ENCODE measurements around the gene DOCK9. TPM values are rescaled to one million over a fixed set of nuclear protein-coding genes. Genes with fewer than 3 reads are reported as not detected.

Gene DOCK9
- total RNA-seq, 1 donor, result 44.5 TPM

- TF ChIP-seq CTCF (IDR thresholded peaks at IDR 0.05; ENCODE audit: extremely low read depth, low read depth, low read length), result no peak
- no peak overlapping the region for H3K4me2 ChIP-seq (ENCODE audit: insufficient read depth, low read length)
- no peaks in the 10 kb centered on the region for H3K36me3 ChIP-seq (ENCODE audit: insufficient read depth, low read length)
- H3K27ac ChIP-seq (ENCODE audit: low read depth, low read length), result no peak overlapping the region
- no peaks in the 10 kb centered on the region for H3K9me3 ChIP-seq (ENCODE audit: low read depth, low read length)
- H3K79me2 ChIP-seq (ENCODE audit: insufficient read depth, low read length), result no peaks in the 10 kb centered on the region
- H3K4me3 ChIP-seq (ENCODE audit: insufficient read depth, low read length), result no peak overlapping the region
- no peak overlapping the region for H2AFZ ChIP-seq (ENCODE audit: low read length)
- H4K20me1 ChIP-seq (ENCODE audit: insufficient read depth, low read length), result no peaks in the 10 kb centered on the region
- no peaks in the 10 kb centered on the region for H3K27me3 ChIP-seq (ENCODE audit: insufficient read depth, low read length)
- peaks cover 10% of the 10 kb centered on the region for H3K4me1 ChIP-seq (ENCODE audit: insufficient read depth, low read length)
- no peak for DNase-seq (ENCODE audit: insufficient read length, low spot score, missing footprints)
Observed at GRCh38 chr13:98800078-98800477, 177.8 kb downstream of the DOCK9 start.

- H3K36me3 ChIP-seq (ENCODE audit: insufficient read depth, low read length), result no peaks in the 10 kb centered on the region
- H3K79me2 ChIP-seq (ENCODE audit: insufficient read depth, low read length), result no peaks in the 10 kb centered on the region
- no peaks in the 10 kb centered on the region for H4K20me1 ChIP-seq (ENCODE audit: insufficient read depth, low read length)
- H3K4me3 ChIP-seq (ENCODE audit: insufficient read depth, low read length), result no peak overlapping the region
- no peak overlapping the region for H3K27ac ChIP-seq (ENCODE audit: low read depth, low read length)
- H3K27me3 ChIP-seq (ENCODE audit: insufficient read depth, low read length), result no peaks in the 10 kb centered on the region
- peak; percentile 80 for DNase-seq (ENCODE audit: insufficient read length, low spot score, missing footprints)
- H3K9me3 ChIP-seq (ENCODE audit: low read depth, low read length), result no peaks in the 10 kb centered on the region
- peaks cover 10% of the 10 kb centered on the region for H3K4me1 ChIP-seq (ENCODE audit: insufficient read depth, low read length)
- no peak overlapping the region for H2AFZ ChIP-seq (ENCODE audit: low read length)
- H3K4me2 ChIP-seq (ENCODE audit: insufficient read depth, low read length), result no peak overlapping the region
- no peak for TF ChIP-seq CTCF (IDR thresholded peaks at IDR 0.05; ENCODE audit: extremely low read depth, low read depth, low read length)
Observed at GRCh38 chr13:98798849-98799645, 178.8 kb downstream of the DOCK9 start.

GRCh38 chr13:98797456-98797855, 180.4 kb downstream of the DOCK9 start:
- Histone ChIP-seq H4K20me1 (ENCODE audit: insufficient read depth, low read length) (no peaks in the 10 kb centered on the region), H3K9me3 (ENCODE audit: low read depth, low read length) (no peaks in the 10 kb centered on the region), H3K27ac (ENCODE audit: low read depth, low read length) (no peak overlapping the region), H3K4me3 (ENCODE audit: insufficient read depth, low read length) (no peak overlapping the region), H3K4me1 (ENCODE audit: insufficient read depth, low read length) (peaks cover 10% of the 10 kb centered on the region), H3K27me3 (ENCODE audit: insufficient read depth, low read length) (no peaks in the 10 kb centered on the region), H3K79me2 (ENCODE audit: insufficient read depth, low read length) (no peaks in the 10 kb centered on the region), H3K4me2 (ENCODE audit: insufficient read depth, low read length) (no peak overlapping the region), H3K36me3 (ENCODE audit: insufficient read depth, low read length) (no peaks in the 10 kb centered on the region), H2AFZ (ENCODE audit: low read length) (no peak overlapping the region)
- DNase-seq (ENCODE audit: insufficient read length, low spot score, missing footprints), result no peak
- no peak for TF ChIP-seq CTCF (IDR thresholded peaks at IDR 0.05; ENCODE audit: extremely low read depth, low read depth, low read length)

- Histone ChIP-seq H3K79me2 (ENCODE audit: insufficient read depth, low read length) (no peaks in the 10 kb centered on the region), H3K4me3 (ENCODE audit: insufficient read depth, low read length) (no peak overlapping the region), H3K27ac (ENCODE audit: low read depth, low read length) (no peak overlapping the region), H3K36me3 (ENCODE audit: insufficient read depth, low read length) (no peaks in the 10 kb centered on the region), H3K4me1 (ENCODE audit: insufficient read depth, low read length) (peaks cover 10% of the 10 kb centered on the region), H2AFZ (ENCODE audit: low read length) (no peak overlapping the region), H3K27me3 (ENCODE audit: insufficient read depth, low read length) (no peaks in the 10 kb centered on the region), H3K4me2 (ENCODE audit: insufficient read depth, low read length) (no peak overlapping the region), H3K9me3 (ENCODE audit: low read depth, low read length) (no peaks in the 10 kb centered on the region), H4K20me1 (ENCODE audit: insufficient read depth, low read length) (no peaks in the 10 kb centered on the region)
- no peak for TF ChIP-seq CTCF (IDR thresholded peaks at IDR 0.05; ENCODE audit: extremely low read depth, low read depth, low read length)
- DNase-seq (ENCODE audit: insufficient read length, low spot score, missing footprints), result no peak
Observed at GRCh38 chr13:98796798-98797197, 181.1 kb downstream of the DOCK9 start.

Measured in osteoblast (primary cell).